Activated CD8-positive, alpha-beta T cell treated with anti-CD3 and anti-CD28 coated beads, Interleukin-2, amount 10 ng/mL, durations not matched to agents 7 days and 5 days (primary cell): ENCODE results near the gene MYO10. TPM values are rescaled to one million over a fixed set of nuclear protein-coding genes. Genes with fewer than 3 reads are reported as not detected.

Experiments used
- ATAC-seq: fragments of 150-1000 bp; cut with Tn5 transposase; one replicate; pipeline ENCODE4 v1.10.0; 2021; ENCODE audit warnings: moderate library complexity
- CTCF ChIA-PET: fragments of 350-600 bp; sonication (Branson Sonifier 250); formaldehyde crosslinking; loops from one replicate; lab custom pipeline; 2021; ENCODE audit warnings: antibody characterized with exemption; lab: Charles Lee
- POLR2A ChIA-PET: fragments of 350-600 bp; sonication (Branson Sonifier 250); formaldehyde crosslinking; loops from one replicate; lab custom pipeline; 2021; ENCODE audit warnings: antibody characterized with exemption; lab: Charles Lee
- DNase-seq: peaks from one replicate; pipeline ENCODE4 v3.0.0-alpha.2; 2020
- H3K27ac Mint-ChIP-seq: one replicate; pipeline ENCODE4 v1.8.0; 2021; ENCODE audit warnings: mild to moderate bottlenecking, mixed read lengths
- H3K27me3 Mint-ChIP-seq: one replicate; pipeline ENCODE4 v1.8.0; 2021; ENCODE audit warnings: low read depth, mixed read lengths
- H3K36me3 Mint-ChIP-seq: one replicate; pipeline ENCODE4 v1.8.0; 2021; ENCODE audit warnings: low read depth, mixed read lengths
- H3K4me1 Mint-ChIP-seq: one replicate; pipeline ENCODE4 v1.8.0; 2021; ENCODE audit warnings: low read depth, mixed read lengths
- H3K4me3 Mint-ChIP-seq: one replicate; pipeline ENCODE4 v1.8.0; 2021; ENCODE audit warnings: mild to moderate bottlenecking, mixed read lengths
- H3K9me3 Mint-ChIP-seq: one replicate; pipeline ENCODE4 v1.8.0; 2022; ENCODE audit warnings: mixed read lengths; ENCODE audit not compliant: insufficient read depth
- total RNA-seq, 2 experiments: library from RNA; stranded (reverse); gene quantifications; one replicate each; pipeline ENCODE4 v1.2.3, GENCODE V29; 2021

The MYO10 gene
- total RNA-seq, 2 experiments from 2014 or later, result not detected

GRCh38 chr5:16668631-16669030 lies 267.5 kb downstream of the MYO10 start:
- POLR2A ChIA-PET, result no interaction called here
- CTCF ChIA-PET, result interaction anchor here (1.3 kb wide), 1 partner anchor 91 kb away, joined by 6 read pairs; no protein-coding TSS in a partner anchor
- no peak overlapping the region for H3K4me3 Mint-ChIP-seq

GRCh38 chr5:16668194-16668593 lies 267.9 kb downstream of the MYO10 start:
- Mint-ChIP-seq H3K27me3 (peaks cover 1% of the 10 kb centered on the region), H3K27ac (no peak overlapping the region), H3K4me1 (peaks cover 3% of the 10 kb centered on the region), H3K36me3 (no peaks in the 10 kb centered on the region), H3K9me3 (no peaks in the 10 kb centered on the region), H3K4me3 (no peak overlapping the region)
- ChIA-PET POLR2A (no interaction called here), CTCF (interaction anchor here (1.0 to 3.1 kb wide), 5 partner anchors 11 to 201 kb away, joined by 3 to 20 read pairs (median 14); no protein-coding TSS in a partner anchor)
- DNase-seq (no peak), ATAC-seq (no peak)

More at GRCh38 chr5:16668631-16669030, 267.5 kb downstream of the MYO10 start:
- Mint-ChIP-seq H3K4me1 (peaks cover 3% of the 10 kb centered on the region), H3K9me3 (no peaks in the 10 kb centered on the region), H3K27me3 (peaks cover 1% of the 10 kb centered on the region), H3K36me3 (no peaks in the 10 kb centered on the region), H3K27ac (no peak overlapping the region)
- DNase-seq (no peak), ATAC-seq (no peak)

GRCh38 chr5:16666883-16667398 lies 269.1 kb downstream of the MYO10 start:
- Mint-ChIP-seq H3K4me1 (peaks cover 3% of the 10 kb centered on the region), H3K9me3 (no peaks in the 10 kb centered on the region), H3K27ac (no peak overlapping the region), H3K27me3 (no peaks in the 10 kb centered on the region), H3K4me3 (no peak overlapping the region), H3K36me3 (no peaks in the 10 kb centered on the region)
- ChIA-PET CTCF (interaction anchor here (0.7 to 3.1 kb wide), 23 partner anchors 9 to 210 kb away, joined by 3 to 20 read pairs (median 4); partner anchors contain the start of gene RETREG1), POLR2A (interaction anchor here (0.9 to 1.3 kb wide), 2 partner anchors 49 to 52 kb away, joined by 3 to 4 read pairs; no protein-coding TSS in a partner anchor)
- ATAC-seq, result no peak
- peak; percentile 33 for DNase-seq

- H3K27me3 Mint-ChIP-seq, result no peaks in the 10 kb centered on the region
- ATAC-seq (no peak), DNase-seq (no peak)
- no peaks in the 10 kb centered on the region for H3K36me3 Mint-ChIP-seq
- no peak overlapping the region for H3K27ac Mint-ChIP-seq
- H3K4me1 Mint-ChIP-seq, result peaks cover 3% of the 10 kb centered on the region
- ChIA-PET POLR2A (interaction anchor here (1.2 to 1.3 kb wide), 2 partner anchors 40 to 49 kb away, joined by 3 to 4 read pairs; no protein-coding TSS in a partner anchor), CTCF (interaction anchor here (0.7 to 3.1 kb wide), 26 partner anchors 9 to 210 kb away, joined by 3 to 20 read pairs (median 4); partner anchors contain the start of gene RETREG1)
- H3K9me3 Mint-ChIP-seq, result no peaks in the 10 kb centered on the region
- H3K4me3 Mint-ChIP-seq, result no peak overlapping the region
Observed at GRCh38 chr5:16666130-16666882, 269.8 kb downstream of the MYO10 start.

GRCh38 chr5:16665601-16666000 lies 270.5 kb downstream of the MYO10 start:
- ATAC-seq, result no peak
- Mint-ChIP-seq H3K36me3 (no peaks in the 10 kb centered on the region), H3K9me3 (no peaks in the 10 kb centered on the region), H3K27ac (no peak overlapping the region), H3K4me1 (peaks cover 3% of the 10 kb centered on the region), H3K4me3 (no peak overlapping the region), H3K27me3 (no peaks in the 10 kb centered on the region)
- POLR2A ChIA-PET, result interaction anchor here (1.2 kb wide), 1 partner anchor 40 kb away, joined by 3 read pairs; no protein-coding TSS in a partner anchor
- CTCF ChIA-PET, result interaction anchor here (0.9 to 3.1 kb wide), 16 partner anchors 8 to 505 kb away, joined by 3 to 20 read pairs (median 5); no protein-coding TSS in a partner anchor
- no peak for DNase-seq

- Mint-ChIP-seq H3K36me3 (no peaks in the 10 kb centered on the region), H3K4me3 (no peak overlapping the region), H3K4me1 (peaks cover 3% of the 10 kb centered on the region), H3K27ac (no peak overlapping the region), H3K9me3 (no peaks in the 10 kb centered on the region), H3K27me3 (no peaks in the 10 kb centered on the region)
- ChIA-PET CTCF (interaction anchor here (1.7 to 1.9 kb wide), 2 partner anchors 34 to 174 kb away, joined by 4 read pairs; no protein-coding TSS in a partner anchor), POLR2A (no interaction called here)
- DNase-seq (no peak), ATAC-seq (no peak)
Observed at GRCh38 chr5:16664368-16664767, 271.7 kb downstream of the MYO10 start.

GRCh38 chr5:16663840-16664239 lies 272.2 kb downstream of the MYO10 start:
- H3K36me3 Mint-ChIP-seq, result no peaks in the 10 kb centered on the region
- no peak for ATAC-seq
- no peak overlapping the region for H3K4me3 Mint-ChIP-seq
- POLR2A ChIA-PET, result interaction anchor here (0.6 to 2.0 kb wide), 2 partner anchors 38 to 47 kb away, joined by 3 to 7 read pairs; partner anchors contain the start of gene RETREG1
- DNase-seq, result no peak
- H3K4me1 Mint-ChIP-seq, result peaks cover 3% of the 10 kb centered on the region
- H3K27ac Mint-ChIP-seq, result no peak overlapping the region
- no peaks in the 10 kb centered on the region for H3K27me3 Mint-ChIP-seq
- CTCF ChIA-PET, result interaction anchor here (1.9 kb wide), 1 partner anchor 174 kb away, joined by 4 read pairs; no protein-coding TSS in a partner anchor
- no peaks in the 10 kb centered on the region for H3K9me3 Mint-ChIP-seq

GRCh38 chr5:16661713-16662112 lies 274.4 kb downstream of the MYO10 start:
- no peak overlapping the region for H3K4me3 Mint-ChIP-seq
- ChIA-PET CTCF (no interaction called here), POLR2A (interaction anchor here (2.0 kb wide), 1 partner anchor 45 kb away, joined by 7 read pairs; the partner anchor contains the start of gene RETREG1)
- ATAC-seq (no peak), DNase-seq (no peak)
- no peaks in the 10 kb centered on the region for H3K36me3 Mint-ChIP-seq
- H3K4me1 Mint-ChIP-seq, result peaks cover 3% of the 10 kb centered on the region
- H3K9me3 Mint-ChIP-seq, result no peaks in the 10 kb centered on the region
- H3K27me3 Mint-ChIP-seq, result no peaks in the 10 kb centered on the region
- H3K27ac Mint-ChIP-seq, result no peak overlapping the region

- Mint-ChIP-seq H3K9me3 (no peaks in the 10 kb centered on the region), H3K4me1 (peaks cover 3% of the 10 kb centered on the region), H3K4me3 (no peak overlapping the region), H3K27me3 (no peaks in the 10 kb centered on the region), H3K36me3 (no peaks in the 10 kb centered on the region), H3K27ac (no peak overlapping the region)
- POLR2A ChIA-PET, result no interaction called here
- ATAC-seq (no peak), DNase-seq (no peak)
- CTCF ChIA-PET, result no interaction called here
Observed at GRCh38 chr5:16660982-16661381, 275.1 kb downstream of the MYO10 start.

GRCh38 chr5:16659536-16659935 lies 276.6 kb downstream of the MYO10 start:
- no peaks in the 10 kb centered on the region for H3K27me3 Mint-ChIP-seq
- DNase-seq (no peak), ATAC-seq (no peak)
- H3K4me1 Mint-ChIP-seq, result peaks cover 3% of the 10 kb centered on the region
- POLR2A ChIA-PET, result no interaction called here
- no peak overlapping the region for H3K4me3 Mint-ChIP-seq
- H3K9me3 Mint-ChIP-seq, result no peaks in the 10 kb centered on the region
- CTCF ChIA-PET, result no interaction called here
- no peaks in the 10 kb centered on the region for H3K36me3 Mint-ChIP-seq
- H3K27ac Mint-ChIP-seq, result no peak overlapping the region

- ChIA-PET POLR2A (no interaction called here), CTCF (interaction anchor here (3.8 kb wide), 1 partner anchor 10 kb away, joined by 20 read pairs; no protein-coding TSS in a partner anchor)
- no peaks in the 10 kb centered on the region for H3K27me3 Mint-ChIP-seq
- no peaks in the 10 kb centered on the region for H3K36me3 Mint-ChIP-seq
- no peaks in the 10 kb centered on the region for H3K9me3 Mint-ChIP-seq
- DNase-seq, result no peak
- no peak overlapping the region for H3K27ac Mint-ChIP-seq
- ATAC-seq, result no peak
- H3K4me1 Mint-ChIP-seq, result no peaks in the 10 kb centered on the region
- H3K4me3 Mint-ChIP-seq, result no peak overlapping the region
Observed at GRCh38 chr5:16656561-16657191, 279.4 kb downstream of the MYO10 start.
